ENCODE measurements around the gene ATP6V0A1. TPM values are rescaled to one million over a fixed set of nuclear protein-coding genes. Genes with fewer than 3 reads are reported as not detected.

The ATP6V0A1 gene
- total RNA-seq, 2 donors from 2014 or later, result 6.7 to 13.9 TPM

GRCh38 chr17:42508426-42509165 is 49.9 kb downstream of the ATP6V0A1 start:
- Mint-ChIP-seq H3K4me3 (no peak overlapping the region), H3K9me3 (no peaks in the 10 kb centered on the region), H3K27me3 (peaks cover 47 to 61% of the 10 kb centered on the region in 2 donors), H3K4me1 (ENCODE audit: low read depth in 2 of 2) (peaks cover 0 to 7% of the 10 kb centered on the region in 2 donors), H3K27ac (no peak overlapping the region), H3K36me3 (no peaks in the 10 kb centered on the region)
- ATAC-seq, result no peak
- DNase-seq (ENCODE audit: low spot score), result no peak

- no peak overlapping the region for H3K4me3 Mint-ChIP-seq
- H3K27me3 Mint-ChIP-seq, result peaks cover 41 to 53% of the 10 kb centered on the region in 2 donors
- DNase-seq (ENCODE audit: low spot score) (no peak), ATAC-seq (no peak)
- peaks cover 0 to 7% of the 10 kb centered on the region in 2 donors for H3K4me1 Mint-ChIP-seq (ENCODE audit: low read depth in 2 of 2)
- no peaks in the 10 kb centered on the region for H3K36me3 Mint-ChIP-seq
- H3K9me3 Mint-ChIP-seq, result no peaks in the 10 kb centered on the region
- H3K27ac Mint-ChIP-seq, result no peak overlapping the region
Measured at GRCh38 chr17:42509409-42509808, 50.7 kb downstream of the ATP6V0A1 start.

- Mint-ChIP-seq H3K27me3 (peaks cover 43 to 52% of the 10 kb centered on the region in 2 donors), H3K4me3 (no peak overlapping the region), H3K36me3 (no peaks in the 10 kb centered on the region), H3K9me3 (no peaks in the 10 kb centered on the region), H3K27ac (no peak overlapping the region), H3K4me1 (ENCODE audit: low read depth in 2 of 2) (peaks cover 0 to 7% of the 10 kb centered on the region in 2 donors)
- DNase-seq (ENCODE audit: low spot score) (no peak), ATAC-seq (no peak)
Measured at GRCh38 chr17:42509841-42510240, 51.2 kb downstream of the ATP6V0A1 start.

- Mint-ChIP-seq H3K27ac (no peak overlapping the region), H3K9me3 (no peaks in the 10 kb centered on the region), H3K27me3 (peaks cover 44 to 56% of the 10 kb centered on the region in 2 donors), H3K4me1 (ENCODE audit: low read depth in 2 of 2) (peaks cover 0 to 7% of the 10 kb centered on the region in 2 donors), H3K36me3 (no peaks in the 10 kb centered on the region), H3K4me3 (no peak overlapping the region)
- no peak for ATAC-seq
- no peak for DNase-seq (ENCODE audit: low spot score)
Measured at GRCh38 chr17:42512246-42512645, 53.6 kb downstream of the ATP6V0A1 start.

GRCh38 chr17:42512733-42513251 is 54.1 kb downstream of the ATP6V0A1 start:
- no peak overlapping the region for H3K27ac Mint-ChIP-seq
- peaks cover 3 to 13% of the 10 kb centered on the region in 2 donors for H3K4me1 Mint-ChIP-seq (ENCODE audit: low read depth in 2 of 2)
- H3K27me3 Mint-ChIP-seq, result peaks cover 45 to 51% of the 10 kb centered on the region in 2 donors
- no peaks in the 10 kb centered on the region for H3K36me3 Mint-ChIP-seq
- peak in 1 of 2 donors; percentile 68 for ATAC-seq
- no peaks in the 10 kb centered on the region for H3K9me3 Mint-ChIP-seq
- DNase-seq (ENCODE audit: low spot score), result no peak
- no peak overlapping the region for H3K4me3 Mint-ChIP-seq

GRCh38 chr17:42513686-42514085 is 55.0 kb downstream of the ATP6V0A1 start:
- Mint-ChIP-seq H3K4me1 (ENCODE audit: low read depth in 2 of 2) (peaks cover 5 to 12% of the 10 kb centered on the region in 2 donors), H3K27ac (no peak overlapping the region), H3K9me3 (no peaks in the 10 kb centered on the region), H3K36me3 (no peaks in the 10 kb centered on the region), H3K27me3 (peaks cover 42 to 50% of the 10 kb centered on the region in 2 donors), H3K4me3 (no peak overlapping the region)
- no peak for DNase-seq (ENCODE audit: low spot score)
- no peak for ATAC-seq

- Mint-ChIP-seq H3K9me3 (no peaks in the 10 kb centered on the region), H3K4me3 (no peak overlapping the region), H3K27me3 (peaks cover 37 to 46% of the 10 kb centered on the region in 2 donors), H3K4me1 (ENCODE audit: low read depth in 2 of 2) (peaks cover 5 to 8% of the 10 kb centered on the region in 2 donors), H3K36me3 (no peaks in the 10 kb centered on the region), H3K27ac (no peak overlapping the region)
- ATAC-seq, result no peak
- DNase-seq (ENCODE audit: low spot score), result no peak
Measured at GRCh38 chr17:42514279-42514678, 55.6 kb downstream of the ATP6V0A1 start.

GRCh38 chr17:42514867-42515266 is 56.2 kb downstream of the ATP6V0A1 start:
- no peak overlapping the region for H3K4me3 Mint-ChIP-seq
- H3K4me1 Mint-ChIP-seq (ENCODE audit: low read depth in 2 of 2), result peaks cover 5 to 8% of the 10 kb centered on the region in 2 donors
- DNase-seq (ENCODE audit: low spot score) (no peak), ATAC-seq (no peak)
- H3K27ac Mint-ChIP-seq, result no peak overlapping the region
- H3K27me3 Mint-ChIP-seq, result peaks cover 35 to 43% of the 10 kb centered on the region in 2 donors
- H3K9me3 Mint-ChIP-seq, result no peaks in the 10 kb centered on the region
- H3K36me3 Mint-ChIP-seq, result no peaks in the 10 kb centered on the region

- ATAC-seq, result peak; percentile 70 to 84
Measured at GRCh38 chr17:42517516-42517915, 58.8 kb downstream of the ATP6V0A1 start.

GRCh38 chr17:42518046-42518754 is 59.5 kb downstream of the ATP6V0A1 start:
- Mint-ChIP-seq H3K4me1 (ENCODE audit: low read depth in 2 of 2) (peaks cover 7 to 18% of the 10 kb centered on the region in 2 donors), H3K27ac (no peak overlapping the region), H3K9me3 (no peaks in the 10 kb centered on the region), H3K36me3 (no peaks in the 10 kb centered on the region), H3K4me3 (no peak overlapping the region), H3K27me3 (peaks cover 30 to 37% of the 10 kb centered on the region in 2 donors)
- ATAC-seq (no peak), DNase-seq (ENCODE audit: low spot score) (no peak)

More at GRCh38 chr17:42517516-42517915, 58.8 kb downstream of the ATP6V0A1 start:
- no peak overlapping the region for H3K4me3 Mint-ChIP-seq
- H3K27me3 Mint-ChIP-seq, result peaks cover 30 to 37% of the 10 kb centered on the region in 2 donors
- peak; percentile 82 for DNase-seq (ENCODE audit: low spot score)
- no peaks in the 10 kb centered on the region for H3K36me3 Mint-ChIP-seq
- H3K27ac Mint-ChIP-seq, result no peak overlapping the region
- peaks cover 5 to 18% of the 10 kb centered on the region in 2 donors for H3K4me1 Mint-ChIP-seq (ENCODE audit: low read depth in 2 of 2)
- H3K9me3 Mint-ChIP-seq, result no peaks in the 10 kb centered on the region

GRCh38 chr17:42518755-42519545 is 60.3 kb downstream of the ATP6V0A1 start:
- H3K27me3 Mint-ChIP-seq, result peaks cover 30 to 37% of the 10 kb centered on the region in 2 donors
- DNase-seq (ENCODE audit: low spot score) (no peak), ATAC-seq (no peak)
- H3K36me3 Mint-ChIP-seq, result no peaks in the 10 kb centered on the region
- peaks cover 12 to 18% of the 10 kb centered on the region in 2 donors for H3K4me1 Mint-ChIP-seq (ENCODE audit: low read depth in 2 of 2)
- no peak overlapping the region for H3K4me3 Mint-ChIP-seq
- no peaks in the 10 kb centered on the region for H3K9me3 Mint-ChIP-seq
- no peak overlapping the region for H3K27ac Mint-ChIP-seq

GRCh38 chr17:42519546-42520491 is 61.1 kb downstream of the ATP6V0A1 start:
- Mint-ChIP-seq H3K4me3 (no peak overlapping the region), H3K4me1 (ENCODE audit: low read depth in 2 of 2) (peaks cover 18 to 23% of the 10 kb centered on the region in 2 donors), H3K36me3 (no peaks in the 10 kb centered on the region), H3K27ac (no peak overlapping the region), H3K27me3 (peaks cover 28 to 37% of the 10 kb centered on the region in 2 donors), H3K9me3 (no peaks in the 10 kb centered on the region)
- DNase-seq (ENCODE audit: low spot score) (no peak), ATAC-seq (no peak)
